Activated B cell treated with CpG ODN at 0.5 μM for 24 hours (primary cell): ENCODE data around the gene AMOTL1. TPM values are rescaled to one million over a fixed set of nuclear protein-coding genes. Genes with fewer than 3 reads are reported as not detected.

Experiments used
- ATAC-seq: fragments of 200-7000 bp; cut with Tn5 transposase; one replicate; pipeline ENCODE4 v1.10.0; 2021; ENCODE audit warnings: low read depth, mild to moderate bottlenecking, moderate library complexity
- CTCF ChIA-PET: fragments of 350-600 bp; sonication (Branson Sonifier 250); formaldehyde crosslinking; loops from one replicate; lab custom pipeline; 2021; ENCODE audit warnings: antibody characterized with exemption; lab: Charles Lee
- POLR2A ChIA-PET: fragments of 350-600 bp; sonication (Branson Sonifier 250); formaldehyde crosslinking; loops from one replicate; lab custom pipeline; 2021; ENCODE audit warnings: antibody characterized with exemption; lab: Charles Lee
- DNase-seq: peaks from one replicate; pipeline ENCODE4 v3.0.0; 2022
- H3K27ac Mint-ChIP-seq: one replicate; pipeline ENCODE4 v1.8.0; 2020; ENCODE audit warnings: mixed read lengths
- H3K27me3 Mint-ChIP-seq: one replicate; pipeline ENCODE4 v1.8.0; 2021; ENCODE audit warnings: mixed read lengths
- H3K36me3 Mint-ChIP-seq: one replicate; pipeline ENCODE4 v1.8.0; 2021; ENCODE audit warnings: low read depth, mixed read lengths
- H3K4me1 Mint-ChIP-seq: one replicate; pipeline ENCODE4 v1.8.0; 2021; ENCODE audit warnings: mixed read lengths
- H3K4me3 Mint-ChIP-seq: one replicate; pipeline ENCODE4 v1.8.0; 2020; ENCODE audit warnings: mild to moderate bottlenecking, mixed read lengths
- H3K9me3 Mint-ChIP-seq: one replicate; pipeline ENCODE4 v1.8.0; 2020; ENCODE audit warnings: mixed read lengths
- intact Hi-C: fragments of 100-400 bp; cut with micrococcal nuclease; formaldehyde crosslinking; loops from one replicate; pipeline ENCODE4 v1.15.1; 2024
- total RNA-seq: library from RNA; stranded (reverse); gene quantifications from 2 replicates; pipeline ENCODE4 v1.2.3, GENCODE V29; 2022
- TF ChIP-seq, protein P1 (sequence below): fragments of 200-600 bp; IDR thresholded peaks from one replicate; pipeline ENCODE4 v1.8.0; 2022; ENCODE audit warnings: antibody characterized with exemption, mild to moderate bottlenecking

AMOTL1 gene
- total RNA-seq, 1 donor from 2014 or later: 1.0 TPM

DNA sequence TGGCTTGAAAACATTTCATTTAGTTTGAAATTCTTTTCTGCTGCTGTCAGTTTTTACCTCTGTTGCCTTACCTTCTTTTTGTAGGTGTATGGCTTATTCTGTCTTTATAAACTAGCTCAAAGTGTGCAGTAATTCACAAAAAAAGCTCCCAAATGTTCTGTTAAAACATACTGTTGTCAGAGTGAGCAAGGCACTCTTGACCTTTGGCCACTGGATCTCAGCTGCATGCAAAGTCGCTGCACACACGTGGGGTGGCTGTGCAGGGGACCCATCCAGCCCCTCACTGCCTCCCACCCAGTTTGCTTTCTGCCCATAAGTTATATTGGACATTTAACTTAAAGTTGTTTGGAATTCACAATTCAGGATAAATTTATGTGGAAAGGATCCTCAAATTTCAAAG, 92.2 kb downstream of the AMOTL1 start:
- no peaks in the 10 kb centered on the region for H3K9me3 Mint-ChIP-seq
- no peak for DNase-seq
- ATAC-seq: no peak
- TF ChIP-seq, protein P1, sequence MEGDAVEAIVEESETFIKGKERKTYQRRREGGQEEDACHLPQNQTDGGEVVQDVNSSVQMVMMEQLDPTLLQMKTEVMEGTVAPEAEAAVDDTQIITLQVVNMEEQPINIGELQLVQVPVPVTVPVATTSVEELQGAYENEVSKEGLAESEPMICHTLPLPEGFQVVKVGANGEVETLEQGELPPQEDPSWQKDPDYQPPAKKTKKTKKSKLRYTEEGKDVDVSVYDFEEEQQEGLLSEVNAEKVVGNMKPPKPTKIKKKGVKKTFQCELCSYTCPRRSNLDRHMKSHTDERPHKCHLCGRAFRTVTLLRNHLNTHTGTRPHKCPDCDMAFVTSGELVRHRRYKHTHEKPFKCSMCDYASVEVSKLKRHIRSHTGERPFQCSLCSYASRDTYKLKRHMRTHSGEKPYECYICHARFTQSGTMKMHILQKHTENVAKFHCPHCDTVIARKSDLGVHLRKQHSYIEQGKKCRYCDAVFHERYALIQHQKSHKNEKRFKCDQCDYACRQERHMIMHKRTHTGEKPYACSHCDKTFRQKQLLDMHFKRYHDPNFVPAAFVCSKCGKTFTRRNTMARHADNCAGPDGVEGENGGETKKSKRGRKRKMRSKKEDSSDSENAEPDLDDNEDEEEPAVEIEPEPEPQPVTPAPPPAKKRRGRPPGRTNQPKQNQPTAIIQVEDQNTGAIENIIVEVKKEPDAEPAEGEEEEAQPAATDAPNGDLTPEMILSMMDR: no peak
- CTCF ChIA-PET: no interaction called here
- intact Hi-C loops: no loop called here
- H3K36me3 Mint-ChIP-seq: no peaks in the 10 kb centered on the region
- H3K4me3 Mint-ChIP-seq: no peak overlapping the region
- POLR2A ChIA-PET: no interaction called here
- no peaks in the 10 kb centered on the region for H3K27me3 Mint-ChIP-seq
- no peak overlapping the region for H3K27ac Mint-ChIP-seq
- H3K4me1 Mint-ChIP-seq: peaks cover 10% of the 10 kb centered on the region

DNA sequence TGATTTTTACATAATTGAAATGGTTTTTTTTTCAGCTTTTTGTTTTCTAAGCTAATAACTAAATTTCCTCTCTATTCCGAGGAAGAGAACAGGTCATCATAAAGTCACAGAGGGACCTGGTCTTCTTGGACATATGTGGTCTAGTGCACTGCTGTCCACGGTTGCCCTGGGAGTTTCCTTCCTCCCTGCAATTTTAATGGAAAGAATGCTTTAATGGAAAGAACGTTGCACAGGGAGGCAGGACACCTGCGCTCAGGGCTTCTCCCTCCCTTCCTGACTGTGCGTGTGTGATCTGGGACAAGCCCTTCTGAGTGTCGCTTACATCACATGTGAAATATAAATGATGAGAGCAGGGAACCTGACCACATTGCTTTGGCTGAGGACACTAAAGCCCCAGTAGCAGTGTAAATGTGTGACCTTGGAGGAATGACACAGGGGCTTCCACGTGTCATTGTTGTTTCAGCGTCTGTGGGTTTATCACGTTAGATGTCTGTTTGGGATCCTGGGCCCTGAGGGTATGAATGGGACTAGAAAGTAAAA, 93.2 kb downstream of the AMOTL1 start:
- Mint-ChIP-seq H3K27ac (no peak overlapping the region), H3K36me3 (no peaks in the 10 kb centered on the region), H3K27me3 (no peaks in the 10 kb centered on the region), H3K4me1 (peaks cover 10% of the 10 kb centered on the region), H3K9me3 (no peaks in the 10 kb centered on the region), H3K4me3 (no peak overlapping the region)
- TF ChIP-seq, protein P1: no peak
- ATAC-seq (no peak), DNase-seq (no peak)
- POLR2A ChIA-PET: no interaction called here
- intact Hi-C loops: no loop called here
- CTCF ChIA-PET: no interaction called here

DNA sequence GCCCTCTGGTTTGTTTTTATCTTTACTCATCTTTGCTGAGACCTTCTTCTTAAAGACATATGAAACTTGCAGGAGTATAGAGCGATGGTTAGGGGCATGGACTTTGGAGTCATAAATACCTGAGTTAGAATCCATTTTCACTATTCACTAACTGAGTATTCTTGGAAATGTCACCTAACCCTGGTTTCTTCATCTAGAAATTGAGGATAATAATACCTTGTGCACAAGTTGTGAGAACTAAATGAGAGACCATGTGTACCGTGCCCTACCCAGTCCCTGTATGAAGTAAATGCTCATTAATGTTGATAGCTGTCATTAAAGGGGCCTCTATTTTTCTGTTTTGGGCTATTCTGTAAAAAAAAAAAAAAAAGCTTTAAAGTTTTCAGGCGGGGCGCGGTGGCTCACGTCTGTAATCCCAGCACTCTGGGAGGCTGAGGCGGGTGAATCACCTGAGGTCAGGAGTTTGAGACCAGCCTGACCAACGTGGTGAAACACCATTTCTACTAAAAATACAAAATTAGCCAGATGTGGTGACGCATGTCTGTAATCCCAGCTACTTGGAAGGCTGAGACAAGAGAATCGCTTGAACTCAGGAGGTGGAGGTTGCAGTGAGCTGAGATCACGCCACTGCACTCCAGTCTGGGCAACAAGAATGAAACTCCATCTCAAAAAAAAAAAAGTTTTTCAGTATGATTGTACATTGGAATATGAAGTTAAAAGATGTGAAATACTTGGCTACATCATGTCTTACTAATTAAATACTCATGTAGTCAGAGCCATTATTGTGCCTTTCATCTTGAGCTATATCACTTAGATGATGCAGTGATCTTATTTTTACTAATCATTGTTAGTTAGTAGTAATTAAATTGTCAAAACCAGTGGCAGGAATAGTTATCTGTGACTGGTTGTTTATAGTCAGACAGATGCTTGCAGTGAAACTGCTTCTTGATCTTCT, 95.0 kb downstream of the AMOTL1 start:
- no peaks in the 10 kb centered on the region for H3K27me3 Mint-ChIP-seq

GRCh38 chr11:94864506-94865045, 96.4 kb downstream of the AMOTL1 start:
- H3K9me3 Mint-ChIP-seq: no peaks in the 10 kb centered on the region
- H3K36me3 Mint-ChIP-seq: no peaks in the 10 kb centered on the region
- TF ChIP-seq, protein P1: no peak
- no peaks in the 10 kb centered on the region for H3K27me3 Mint-ChIP-seq
- no peaks in the 10 kb centered on the region for H3K4me1 Mint-ChIP-seq
- H3K27ac Mint-ChIP-seq: no peak overlapping the region
- POLR2A ChIA-PET: no interaction called here
- CTCF ChIA-PET: no interaction called here
- intact Hi-C loops: no loop called here
- ATAC-seq (no peak), DNase-seq (no peak)
- H3K4me3 Mint-ChIP-seq: no peak overlapping the region

More for the DNA sequence above, 95.0 kb downstream of the AMOTL1 start:
- ATAC-seq: no peak
- Mint-ChIP-seq H3K4me1 (no peaks in the 10 kb centered on the region), H3K4me3 (no peak overlapping the region), H3K36me3 (no peaks in the 10 kb centered on the region), H3K27ac (no peak overlapping the region), H3K9me3 (no peaks in the 10 kb centered on the region)
- POLR2A ChIA-PET: no interaction called here
- CTCF ChIA-PET: no interaction called here
- TF ChIP-seq, protein P1: no peak
- intact Hi-C loops: no loop called here
- no peak for DNase-seq

- no peaks in the 10 kb centered on the region for H3K4me1 Mint-ChIP-seq
- CTCF ChIA-PET: no interaction called here
- TF ChIP-seq, protein P1: no peak
Measured at GRCh38 chr11:94866231-94866822, 98.2 kb downstream of the AMOTL1 start.

More at GRCh38 chr11:94866231-94866822, 98.2 kb downstream of the AMOTL1 start:
- no peak for DNase-seq
- no peaks in the 10 kb centered on the region for H3K9me3 Mint-ChIP-seq
- H3K27ac Mint-ChIP-seq: no peak overlapping the region
- H3K27me3 Mint-ChIP-seq: no peaks in the 10 kb centered on the region
- no peak overlapping the region for H3K4me3 Mint-ChIP-seq
- H3K36me3 Mint-ChIP-seq: no peaks in the 10 kb centered on the region
- POLR2A ChIA-PET: no interaction called here
- no peak for ATAC-seq
- intact Hi-C loops: no loop called here
